HG03039 (cell line): Measurements from ENCODE around the gene SERPINE1.
"Not testable (repeated sequence)": the region's sequence is repeated elsewhere in the genome, so short reads cannot be mapped to it uniquely, and the experiment has no call there.

ENCODE experiments used
- ATAC-seq: cut with Tn5 transposase; IDR thresholded peaks from one replicate; pipeline ENCODE4 v1.9.1; 2021; ENCODE audit warnings: mild to moderate bottlenecking, moderate library complexity; ENCODE audit not compliant: unreplicated experiment

SERPINE1 gene

GRCh38 chr7:101121991-101122932 is 4.6 kb upstream of the SERPINE1 start:
- ATAC-seq = no peak

GRCh38 chr7:101122933-101123702 is 3.8 kb upstream of the SERPINE1 start:
- no peak for ATAC-seq

- ATAC-seq = no peak
These were observed 3.2 kb upstream of the SERPINE1 start for GRCh38 chr7:101123703-101124068.

GRCh38 chr7:101124376-101125056 is 2.4 kb upstream of the SERPINE1 start:
- no peak for ATAC-seq

- ATAC-seq = no peak
These were observed 784 bp upstream of the SERPINE1 start for GRCh38 chr7:101125989-101126650.

GRCh38 chr7:101127460-101128039 is 646 bp downstream of the SERPINE1 start:
- no peak for ATAC-seq

GRCh38 chr7:101128040-101128834 is 1.3 kb downstream of the SERPINE1 start:
- ATAC-seq = no peak

GRCh38 chr7:101129603-101130117 is 2.8 kb downstream of the SERPINE1 start:
- no peak for ATAC-seq

- ATAC-seq = not testable (repeated sequence)
These were observed 6.0 kb downstream of the SERPINE1 start for GRCh38 chr7:101132626-101133600.

GRCh38 chr7:101133621-101134398 is 6.9 kb downstream of the SERPINE1 start:
- ATAC-seq = no peak

- ATAC-seq = no peak
These were observed 7.6 kb downstream of the SERPINE1 start for GRCh38 chr7:101134399-101134980.

- no peak for ATAC-seq
These were observed 10.8 kb downstream of the SERPINE1 start for GRCh38 chr7:101137651-101138212.

GRCh38 chr7:101138213-101138870 is 11.4 kb downstream of the SERPINE1 start:
- ATAC-seq = no peak

GRCh38 chr7:101140339-101140699 is 13.4 kb downstream of the SERPINE1 start:
- ATAC-seq = no peak

- ATAC-seq = no peak
These were observed 14.0 kb downstream of the SERPINE1 start for GRCh38 chr7:101140746-101141382.
